IPS-18a (cell line): ENCODE results near the gene HOMER2.
"Not testable (repeated sequence)": the region's sequence is repeated elsewhere in the genome, so short reads cannot be mapped to it uniquely, and the experiment has no call there.

Experiments used
- H3K27ac ChIP-seq: one replicate; pipeline ENCODE4 v1.5.1; 2013; ENCODE audit warnings: low read length
- H3K27me3 ChIP-seq: one replicate; pipeline ENCODE4 v1.6.1; 2013; ENCODE audit warnings: mild to moderate bottlenecking, low read length; ENCODE audit not compliant: control insufficient read depth, insufficient read depth
- H3K36me3 ChIP-seq: one replicate; pipeline ENCODE4 v1.6.1; 2013; ENCODE audit warnings: low read depth, low read length; ENCODE audit not compliant: control insufficient read depth
- H3K4me1 ChIP-seq: one replicate; pipeline ENCODE4 v1.6.1; 2013; ENCODE audit warnings: low read depth, low read length; ENCODE audit not compliant: control insufficient read depth
- H3K4me3 ChIP-seq: one replicate; pipeline ENCODE4 v1.5.1; 2013; ENCODE audit warnings: low read length
- H3K9ac ChIP-seq: one replicate; pipeline ENCODE4 v1.6.1; 2013; ENCODE audit warnings: mild to moderate bottlenecking, low read length, moderate library complexity
- H3K9me3 ChIP-seq: one replicate; pipeline ENCODE4 v1.6.1; 2013; ENCODE audit warnings: low read depth, low read length; ENCODE audit not compliant: control insufficient read depth

The HOMER2 gene

DNA sequence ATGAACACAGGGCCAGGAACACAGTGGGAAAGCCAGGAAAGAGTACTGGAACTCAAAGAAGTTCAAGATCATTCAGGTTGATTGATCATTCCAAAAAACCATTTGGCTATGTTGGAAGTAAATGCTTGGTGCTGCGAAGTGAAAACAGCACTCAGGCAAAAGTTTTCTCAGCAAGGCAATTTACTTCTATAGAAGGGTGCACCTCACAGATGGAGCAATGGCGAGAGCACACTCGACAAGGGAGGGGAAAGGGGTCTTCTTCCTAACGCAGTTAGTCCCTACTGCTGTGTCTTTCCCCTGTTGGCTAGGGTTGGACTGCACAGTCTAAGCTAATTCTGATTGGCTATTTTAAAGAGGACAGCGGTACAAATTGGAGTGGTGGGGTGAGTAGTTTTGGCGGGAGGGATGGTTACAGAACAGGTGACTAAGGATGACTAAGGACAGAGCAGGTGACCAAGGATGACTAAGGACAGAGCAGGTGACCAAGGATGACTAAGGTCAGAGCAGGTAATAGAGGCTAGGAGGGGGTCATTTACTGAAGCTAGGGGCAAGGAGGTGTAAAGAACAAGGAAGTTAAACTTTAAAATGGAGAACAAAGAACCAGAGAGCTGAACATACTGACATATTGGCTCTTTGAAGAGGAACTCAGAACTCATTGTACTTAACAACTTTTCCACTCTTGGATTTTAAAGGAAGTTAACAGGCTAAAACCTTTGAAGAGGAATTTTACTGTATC, 43.3 kb downstream of the HOMER2 start:
- H3K4me1 ChIP-seq: no peaks in the 10 kb centered on the region
- H3K27ac ChIP-seq: no peak overlapping the region
- H3K4me3 ChIP-seq: no peak overlapping the region
- no peaks in the 10 kb centered on the region for H3K36me3 ChIP-seq
- no peaks in the 10 kb centered on the region for H3K9me3 ChIP-seq
- H3K27me3 ChIP-seq: no peaks in the 10 kb centered on the region
- no peak overlapping the region for H3K9ac ChIP-seq

DNA sequence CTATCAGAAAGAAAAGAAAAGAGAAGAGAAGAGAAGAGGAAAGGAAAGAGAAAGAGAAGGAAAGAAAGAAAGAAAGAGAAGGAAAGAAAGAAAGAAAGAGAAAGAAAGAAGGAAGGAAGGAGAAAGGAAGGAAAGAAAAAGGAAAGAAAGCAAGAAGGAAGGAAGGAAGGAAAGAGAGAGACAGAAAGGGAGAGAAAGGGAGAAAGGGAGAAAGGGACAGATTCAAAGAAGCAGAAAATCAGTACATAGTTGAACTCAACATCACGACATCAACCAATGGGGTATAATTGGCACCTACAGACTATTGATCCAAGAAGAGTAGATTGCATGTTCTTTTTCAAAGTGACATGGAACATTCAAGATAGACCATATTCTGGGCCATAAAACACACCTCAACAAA, 45.2 kb downstream of the HOMER2 start:
- no peaks in the 10 kb centered on the region for H3K27me3 ChIP-seq
- no peak overlapping the region for H3K27ac ChIP-seq

GRCh38 chr15:82904574-82904973, 47.9 kb downstream of the HOMER2 start:
- no peaks in the 10 kb centered on the region for H3K36me3 ChIP-seq
- H3K4me1 ChIP-seq: no peaks in the 10 kb centered on the region
- no peak overlapping the region for H3K9ac ChIP-seq
- no peak overlapping the region for H3K4me3 ChIP-seq
- H3K9me3 ChIP-seq: no peaks in the 10 kb centered on the region
- no peak overlapping the region for H3K27ac ChIP-seq
- no peaks in the 10 kb centered on the region for H3K27me3 ChIP-seq

More for the DNA sequence above, 45.2 kb downstream of the HOMER2 start:
- no peak overlapping the region for H3K9ac ChIP-seq
- no peaks in the 10 kb centered on the region for H3K36me3 ChIP-seq
- no peaks in the 10 kb centered on the region for H3K9me3 ChIP-seq
- H3K4me1 ChIP-seq: no peaks in the 10 kb centered on the region
- no peak overlapping the region for H3K4me3 ChIP-seq

- Histone ChIP-seq H3K9me3 (no peaks in the 10 kb centered on the region), H3K36me3 (no peaks in the 10 kb centered on the region), H3K27ac (no peak overlapping the region), H3K9ac (no peak overlapping the region), H3K4me1 (no peaks in the 10 kb centered on the region), H3K27me3 (no peaks in the 10 kb centered on the region), H3K4me3 (no peak overlapping the region)
These were observed 49.0 kb downstream of the HOMER2 start for GRCh38 chr15:82903511-82903910.

GRCh38 chr15:82901114-82901805, 51.3 kb downstream of the HOMER2 start:
- Histone ChIP-seq H3K9ac (no peak overlapping the region), H3K4me3 (no peak overlapping the region), H3K4me1 (no peaks in the 10 kb centered on the region), H3K27me3 (no peaks in the 10 kb centered on the region), H3K9me3 (no peaks in the 10 kb centered on the region), H3K27ac (no peak overlapping the region), H3K36me3 (no peaks in the 10 kb centered on the region)

DNA sequence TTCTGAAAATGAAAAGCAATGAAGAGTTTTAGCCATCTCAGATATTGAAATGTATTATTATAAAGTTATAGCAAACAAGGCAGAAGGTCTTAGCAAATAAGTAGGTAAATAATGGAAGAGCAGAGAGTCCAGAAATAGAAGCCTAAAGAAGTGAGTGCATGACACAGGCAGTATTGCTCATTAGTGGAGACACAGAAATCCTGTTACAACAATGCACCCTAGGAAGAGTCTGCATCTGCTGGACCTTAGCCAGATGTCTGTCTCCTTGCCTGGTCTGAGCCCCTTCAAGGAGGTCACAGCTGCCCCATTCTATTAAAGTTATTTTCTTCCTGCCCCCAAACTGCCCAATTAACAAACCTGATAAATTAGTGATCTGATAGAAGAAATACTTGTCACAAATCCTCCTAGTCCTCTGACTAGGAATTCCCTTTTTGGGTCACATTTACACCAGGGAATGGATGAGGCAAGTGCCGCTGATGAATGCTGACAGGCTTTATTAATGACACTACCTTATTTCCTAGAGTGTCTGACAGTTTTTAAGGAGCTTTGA, 51.9 kb downstream of the HOMER2 start:
- H3K9me3 ChIP-seq: no peaks in the 10 kb centered on the region
- H3K9ac ChIP-seq: no peak overlapping the region
- H3K4me1 ChIP-seq: no peaks in the 10 kb centered on the region
- H3K27ac ChIP-seq: no peak overlapping the region
- H3K27me3 ChIP-seq: no peaks in the 10 kb centered on the region
- H3K4me3 ChIP-seq: no peak overlapping the region
- no peaks in the 10 kb centered on the region for H3K36me3 ChIP-seq

- Histone ChIP-seq H3K9ac (no peak overlapping the region), H3K4me1 (peaks cover 8% of the 10 kb centered on the region), H3K27ac (no peak overlapping the region)
These were observed 53.6 kb downstream of the HOMER2 start for GRCh38 chr15:82898961-82899360.

DNA sequence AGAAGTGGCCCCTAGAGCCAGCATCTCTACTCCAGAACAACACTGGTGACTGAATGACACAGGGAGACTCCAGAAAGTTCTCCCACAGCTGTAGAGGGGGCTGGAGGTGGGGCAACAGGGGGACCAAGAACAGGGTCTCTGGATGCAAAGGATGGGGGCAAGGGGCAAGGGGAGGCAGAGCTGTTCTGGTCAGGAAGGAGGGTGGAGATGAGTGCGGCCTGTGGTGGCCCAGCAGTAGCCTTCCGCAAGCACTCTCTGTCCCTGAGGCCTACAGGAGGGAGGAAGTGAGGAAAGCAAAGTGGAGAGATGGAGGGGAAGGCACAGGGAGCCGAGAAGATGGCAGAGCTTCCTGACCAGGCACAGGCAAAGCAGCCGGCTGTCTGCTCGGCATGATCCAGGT, 56.5 kb downstream of the HOMER2 start:
- no peaks in the 10 kb centered on the region for H3K36me3 ChIP-seq
- peaks cover 8% of the 10 kb centered on the region for H3K4me1 ChIP-seq
- H3K27me3 ChIP-seq: no peaks in the 10 kb centered on the region
- H3K4me3 ChIP-seq: no peak overlapping the region
- H3K27ac ChIP-seq: no peak overlapping the region
- H3K9me3 ChIP-seq: no peaks in the 10 kb centered on the region
- no peak overlapping the region for H3K9ac ChIP-seq

More at GRCh38 chr15:82898961-82899360, 53.6 kb downstream of the HOMER2 start:
- no peaks in the 10 kb centered on the region for H3K27me3 ChIP-seq
- no peak overlapping the region for H3K4me3 ChIP-seq
- no peaks in the 10 kb centered on the region for H3K9me3 ChIP-seq
- no peaks in the 10 kb centered on the region for H3K36me3 ChIP-seq

- Histone ChIP-seq H3K27ac (no peak overlapping the region), H3K27me3 (no peaks in the 10 kb centered on the region), H3K4me1 (peaks cover 8% of the 10 kb centered on the region), H3K36me3 (no peaks in the 10 kb centered on the region), H3K4me3 (no peak overlapping the region), H3K9ac (no peak overlapping the region), H3K9me3 (no peaks in the 10 kb centered on the region)
These were observed 57.5 kb downstream of the HOMER2 start for GRCh38 chr15:82894971-82895520.

DNA sequence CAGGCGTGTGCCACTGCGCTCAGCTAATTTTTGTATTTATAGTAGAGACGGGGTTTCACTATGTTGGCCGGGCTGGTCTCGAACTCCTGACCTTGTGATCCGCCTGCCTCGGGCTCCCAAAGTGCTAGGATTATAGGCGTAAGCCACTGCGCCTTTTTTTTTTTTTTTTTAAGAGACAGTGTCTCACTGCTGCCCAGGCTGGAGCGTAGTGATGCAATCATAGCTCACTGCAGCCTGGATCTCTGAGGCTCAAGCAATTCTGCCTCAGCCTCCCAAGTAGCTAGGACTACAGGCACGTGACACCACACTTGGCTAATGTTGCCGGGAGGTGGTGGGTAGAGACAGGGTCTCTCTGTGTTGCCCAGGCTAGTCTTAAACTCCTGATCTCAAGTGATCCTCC, 59.0 kb downstream of the HOMER2 start:
- not testable (repeated sequence) for H3K27ac ChIP-seq, H3K4me3 ChIP-seq, H3K4me1 ChIP-seq, H3K36me3 ChIP-seq, H3K9me3 ChIP-seq, H3K27me3 ChIP-seq, H3K9ac ChIP-seq

DNA sequence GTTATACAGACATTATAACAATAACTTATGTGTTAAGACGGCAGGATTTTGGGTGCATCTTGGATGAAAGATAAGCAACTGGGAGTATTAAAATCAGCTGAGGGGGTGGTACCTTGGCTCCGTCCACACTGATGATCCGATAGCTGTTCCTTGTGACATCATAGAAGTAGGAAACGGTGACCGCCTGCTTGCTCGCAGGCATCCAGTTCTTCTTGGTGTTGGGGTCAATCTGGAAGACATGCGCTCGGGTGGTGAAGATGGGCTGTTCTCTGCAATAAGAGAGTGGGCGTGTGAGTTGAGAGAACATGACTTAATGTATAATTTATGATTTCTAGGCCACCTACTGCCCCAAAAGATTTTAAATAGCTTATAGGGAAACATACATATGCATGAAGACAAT, 59.9 kb downstream of the HOMER2 start:
- Histone ChIP-seq H3K4me3 (no peak overlapping the region), H3K27ac (no peak overlapping the region), H3K4me1 (peaks cover 8% of the 10 kb centered on the region), H3K9ac (no peak overlapping the region), H3K27me3 (no peaks in the 10 kb centered on the region), H3K36me3 (no peaks in the 10 kb centered on the region), H3K9me3 (no peaks in the 10 kb centered on the region)
